ENCODE data around the gene MAGED2. TPM values are rescaled to one million over a fixed set of nuclear protein-coding genes. Genes with fewer than 3 reads are reported as not detected.

Gene MAGED2
- total and polyA plus RNA-seq, 2 donors (not counting 3 experiments of a cell fraction or from before 2014, with no cell fraction given), result 241 to 309 TPM

GRCh38 chrX:54821310-54821709, 13.8 kb downstream of the MAGED2 start:
- TF ChIP-seq MAX (IDR thresholded peaks at IDR 0.05; ENCODE audit: insufficient read depth, insufficient read length) (no peak), MYC (IDR thresholded peaks at IDR 0.05; ENCODE audit: low read depth, low read length) (no peak), FOS (IDR thresholded peaks at IDR 0.05; ENCODE audit: borderline replicate concordance, insufficient read depth, low read length) (no peak), CTCF (IDR thresholded peaks at IDR 0.05; ENCODE audit: extremely low read depth in 1 of 2, insufficient read depth in 1 of 2, low read depth in 1 of 2, low read length in 2 of 2) (no peak), EZH2 (IDR thresholded peaks at IDR 0.05; ENCODE audit: borderline replicate concordance, low read depth, low read length, severe bottlenecking) (no peak), GATA2 (IDR thresholded peaks at IDR 0.05; ENCODE audit: insufficient read depth, insufficient read length, low read depth, low read length) (no peak), JUN (IDR thresholded peaks at IDR 0.05; ENCODE audit: borderline replicate concordance, insufficient read depth, insufficient read length, low read depth) (no peak), POLR2A (IDR thresholded peaks at IDR 0.05; ENCODE audit: low read depth, low read length) (no peak), POLR2AphosphoS5 (IDR thresholded peaks at IDR 0.05; ENCODE audit: insufficient read depth, low read depth, low read length) (no peak)
- H2AFZ ChIP-seq (ENCODE audit: low read depth, low read length), result no peak overlapping the region
- DNase-seq (ENCODE audit: low read depth, low spot score), result no peak
- no peak overlapping the region for H3K27ac ChIP-seq (ENCODE audit: insufficient read depth, low read depth, low read length)
- no peak overlapping the region for H3K9ac ChIP-seq (replicated peaks; ENCODE audit: extremely low read depth, insufficient read depth, low read length)
- H4K20me1 ChIP-seq (replicated peaks; ENCODE audit: control insufficient read depth, extremely low read depth, insufficient read depth, low read length), result no peaks in the 10 kb centered on the region
- no peaks in the 10 kb centered on the region for H3K9me3 ChIP-seq (replicated peaks; ENCODE audit: control insufficient read depth, insufficient read depth, low read length)
- ChIA-PET POLR2A (no interaction called here), CTCF (no interaction called here)
- H3K4me3 ChIP-seq (replicated peaks in 1 of 3; ENCODE audit: insufficient read depth in 1 of 3, low read depth in 1 of 3, low read length in 3 of 3), result no peak overlapping the region
- intact Hi-C loops (cut with micrococcal nuclease) (no loop called here), dilution Hi-C loops (cut with MboI; ENCODE audit: extremely low pct_ligation_motif_present, low sequenced_read_pairs) (no loop called here)
- no peaks in the 10 kb centered on the region for H3K4me1 ChIP-seq (ENCODE audit: control insufficient read depth, extremely low read depth, insufficient read depth, low read length)
- no peak overlapping the region for H3K4me2 ChIP-seq (ENCODE audit: insufficient read depth, low read length)
- H3K27me3 ChIP-seq (ENCODE audit: control insufficient read depth in 2 of 2, insufficient read depth in 2 of 2, low read length in 2 of 2), result no peaks in the 10 kb centered on the region
- no TSS peak for BruUV-seq (replicated peaks)
- no peaks in the 10 kb centered on the region for H3K79me2 ChIP-seq (ENCODE audit: control insufficient read depth, insufficient read depth, low read length)
- no peak for FAIRE-seq
- H3K36me3 ChIP-seq (ENCODE audit: control insufficient read depth in 2 of 2, extremely low read depth in 1 of 2, insufficient read depth in 2 of 2, low read length in 2 of 2), result no peaks in the 10 kb centered on the region
- H3K9me1 ChIP-seq (replicated peaks; ENCODE audit: control insufficient read depth, extremely low read depth, insufficient read depth, low read length), result no peaks in the 10 kb centered on the region
